Measurements from ENCODE around the gene CREB5. TPM values are rescaled to one million over a fixed set of nuclear protein-coding genes. Genes with fewer than 3 reads are reported as not detected.

The CREB5 gene
- total RNA-seq, 1 experiment from 2014 or later = 1.3 TPM

GRCh38 chr7:28792858-28793257 is 380.5 kb downstream of the CREB5 start:
- no peak for ATAC-seq
- Mint-ChIP-seq H3K27ac (no peak overlapping the region), H3K27me3 (ENCODE audit: low read depth) (peaks cover 44% of the 10 kb centered on the region), H3K36me3 (no peaks in the 10 kb centered on the region), H3K4me3 (no peak overlapping the region), H3K4me1 (peaks cover 20% of the 10 kb centered on the region), H3K9me3 (no peaks in the 10 kb centered on the region)
- CTCF ChIA-PET = no interaction called here
- POLR2A ChIA-PET = no interaction called here
- TF ChIP-seq TP53 (CRISPR knock-in tag; IDR thresholded peaks at IDR 0.05) (no peak), OVOL2 (CRISPR knock-in tag; IDR thresholded peaks at IDR 0.05; ENCODE audit: borderline replicate concordance) (no peak), TEAD4 (CRISPR knock-in tag; IDR thresholded peaks at IDR 0.05) (no peak), ATF3 (CRISPR knock-in tag; conservative IDR thresholded peaks at IDR 0.05) (no peak), ZNF512 (CRISPR knock-in tag; IDR thresholded peaks at IDR 0.05; ENCODE audit: borderline replicate concordance) (no peak), E2F5 (CRISPR knock-in tag; IDR thresholded peaks at IDR 0.05) (no peak), USF2 (CRISPR knock-in tag; IDR thresholded peaks at IDR 0.05) (no peak)
- no peak for DNase-seq (ENCODE audit: low spot score)

- TF ChIP-seq ZNF423 (CRISPR knock-in tag; IDR thresholded peaks at IDR 0.05) (no peak), JAZF1 (CRISPR knock-in tag; IDR thresholded peaks at IDR 0.05) (no peak), MXD4 (CRISPR knock-in tag; IDR thresholded peaks at IDR 0.05; ENCODE audit: borderline replicate concordance) (no peak), ESRRA (CRISPR knock-in tag; IDR thresholded peaks at IDR 0.05; ENCODE audit: borderline replicate concordance) (no peak), ZNF425 (CRISPR knock-in tag; conservative IDR thresholded peaks at IDR 0.05) (no peak), ZNF219 (CRISPR knock-in tag; IDR thresholded peaks at IDR 0.05; ENCODE audit: borderline replicate concordance) (no peak), ETV6 (CRISPR knock-in tag; IDR thresholded peaks at IDR 0.05) (no peak), SMAD4 (CRISPR knock-in tag; IDR thresholded peaks at IDR 0.05) (no peak), NFATC4 (CRISPR knock-in tag; IDR thresholded peaks at IDR 0.05) (no peak), OVOL2 (CRISPR knock-in tag; IDR thresholded peaks at IDR 0.05; ENCODE audit: borderline replicate concordance) (no peak), NFYB (CRISPR knock-in tag; conservative IDR thresholded peaks at IDR 0.05; ENCODE audit: low read depth) (no peak), ZNF671 (CRISPR knock-in tag; IDR thresholded peaks at IDR 0.05) (no peak)
- DNase-seq (ENCODE audit: low spot score) = no peak
- Mint-ChIP-seq H3K27me3 (ENCODE audit: low read depth) (peaks cover 44% of the 10 kb centered on the region), H3K9me3 (no peaks in the 10 kb centered on the region), H3K27ac (no peak overlapping the region), H3K36me3 (no peaks in the 10 kb centered on the region), H3K4me1 (peaks cover 20% of the 10 kb centered on the region), H3K4me3 (no peak overlapping the region)
- POLR2A ChIA-PET = no interaction called here
- no peak for ATAC-seq
- CTCF ChIA-PET = no interaction called here
These were observed 381.2 kb downstream of the CREB5 start for GRCh38 chr7:28793381-28794085.
